Measurements from ENCODE around the gene PCDHA6. TPM values are rescaled to one million over a fixed set of nuclear protein-coding genes. Genes with fewer than 3 reads are reported as not detected.
A peak's percentile ranks its signal among the peaks of the same experiment; 100 is the strongest.
"Not testable (repeated sequence)": the region's sequence is repeated elsewhere in the genome, so short reads cannot be mapped to it uniquely, and the experiment has no call there.

The PCDHA6 gene
- total RNA-seq, 1 experiment from 2014 or later = 2.4 TPM

- Mint-ChIP-seq H3K4me3 (peak within 1 kb of the TSS; percentile 58), H3K9me3 (peaks cover 53% of the 10 kb centered on the region), H3K27ac (no peak within 1 kb of the TSS), H3K27me3 (ENCODE audit: low read depth) (peaks cover 6% of the 10 kb centered on the region), H3K4me1 (peaks cover 5% of the 10 kb centered on the region; the same call in 1 of the 2 replicates), H3K36me3 (peaks cover 30% of the 10 kb centered on the region)
- DNase-seq (ENCODE audit: low spot score) (peak; percentile 24), ATAC-seq (peak; percentile 69)
- TF ChIP-seq FOXP1 (CRISPR knock-in tag; IDR thresholded peaks at IDR 0.05; ENCODE audit: borderline replicate concordance) (no peak), CTCF (IDR thresholded peaks at IDR 0.05) (peak; percentile 49), NR3C1 (CRISPR knock-in tag; conservative IDR thresholded peaks at IDR 0.05; ENCODE audit: low read depth) (no peak), E2F4 (CRISPR knock-in tag; IDR thresholded peaks at IDR 0.05; ENCODE audit: borderline replicate concordance, low read depth) (no peak)
- CTCF ChIA-PET = interaction anchor here (0.6 to 4.8 kb wide), 46 partner anchors 9 to 437 kb away, joined by 3 to 91 read pairs (median 5); partner anchors contain the start of genes PCDHA10, PCDHA11, PCDHA12 and PCDHA2
- POLR2A ChIA-PET = interaction anchor here (0.6 to 1.2 kb wide), 2 partner anchors 21 to 141 kb away, joined by 4 read pairs; no protein-coding TSS in a partner anchor
Measured at GRCh38 chr5:140785905-140786686, 41.7 kb upstream of the PCDHA6 start, which contains the start of gene PCDHA1. TSS of gene PCDHA1 (plus strand) at chr5:140786140.

- H3K4me3 Mint-ChIP-seq; POLR2A ChIA-PET; DNase-seq (ENCODE audit: low spot score); H3K4me1 Mint-ChIP-seq; H3K27ac Mint-ChIP-seq; H3K27me3 Mint-ChIP-seq (ENCODE audit: low read depth); ATAC-seq: not testable (repeated sequence)
- Mint-ChIP-seq H3K9me3 (peaks cover 42% of the 10 kb centered on the region), H3K36me3 (peaks cover 20% of the 10 kb centered on the region)
- CTCF ChIA-PET = interaction anchor here (1.7 to 4.8 kb wide), 6 partner anchors 8 to 51 kb away, joined by 6 to 91 read pairs (median 15); partner anchors contain the start of genes PCDHA2 and PCDHA4
Measured at GRCh38 chr5:140787422-140787821, 40.3 kb upstream of the PCDHA6 start.

- POLR2A ChIA-PET; ATAC-seq; H3K27ac Mint-ChIP-seq; H3K4me3 Mint-ChIP-seq; H3K27me3 Mint-ChIP-seq (ENCODE audit: low read depth); H3K4me1 Mint-ChIP-seq: not testable (repeated sequence)
- CTCF ChIA-PET = interaction anchor here (2.8 kb wide), 1 partner anchor 18 kb away, joined by 38 read pairs; the partner anchor contains the start of gene PCDHA4
- peak; percentile 10 for DNase-seq (ENCODE audit: low spot score)
- Mint-ChIP-seq H3K36me3 (peaks cover 14% of the 10 kb centered on the region), H3K9me3 (peaks cover 37% of the 10 kb centered on the region)
Measured at GRCh38 chr5:140787849-140788504, 39.8 kb upstream of the PCDHA6 start.

GRCh38 chr5:140791089-140791488 is 36.7 kb upstream of the PCDHA6 start:
- CTCF ChIA-PET = no interaction called here
- Mint-ChIP-seq H3K27ac (no peak overlapping the region), H3K4me1 (peaks cover 7% of the 10 kb centered on the region; the same call in 1 of the 2 replicates), H3K27me3 (ENCODE audit: low read depth) (peaks cover 3% of the 10 kb centered on the region; the same call in 1 of the 2 replicates), H3K4me3 (no peak overlapping the region), H3K36me3 (peaks cover 19% of the 10 kb centered on the region), H3K9me3 (peaks cover 18% of the 10 kb centered on the region)
- ATAC-seq (no peak), DNase-seq (ENCODE audit: low spot score) (no peak)
- POLR2A ChIA-PET = no interaction called here
- TF ChIP-seq FOXJ3 (CRISPR knock-in tag; IDR thresholded peaks at IDR 0.05; ENCODE audit: borderline replicate concordance) (no peak), ZNF138 (CRISPR knock-in tag; conservative IDR thresholded peaks at IDR 0.05) (no peak), HMGA2 (CRISPR knock-in tag; IDR thresholded peaks at IDR 0.05) (no peak), OVOL2 (CRISPR knock-in tag; IDR thresholded peaks at IDR 0.05; ENCODE audit: borderline replicate concordance) (no peak), PRRX2 (CRISPR knock-in tag; IDR thresholded peaks at IDR 0.05) (no peak), GRHL2 (CRISPR knock-in tag; IDR thresholded peaks at IDR 0.05; ENCODE audit: insufficient replicate concordance, severe bottlenecking) (no peak), SP1 (CRISPR knock-in tag; conservative IDR thresholded peaks at IDR 0.05) (no peak), JAZF1 (CRISPR knock-in tag; IDR thresholded peaks at IDR 0.05) (no peak), TEAD4 (CRISPR knock-in tag; IDR thresholded peaks at IDR 0.05) (no peak), CDX4 (CRISPR knock-in tag; IDR thresholded peaks at IDR 0.05; ENCODE audit: borderline replicate concordance) (no peak)
